GM20431 (cell line): ENCODE results near the gene AGBL4.

Experiments
- in situ Hi-C: fragments of 300-500 bp; cut with MseI, MboI; formaldehyde crosslinking; loops from one replicate; pipeline ENCODE4 v1.15.0; 2020; ENCODE audit warnings: low sequenced_read_pairs; ENCODE audit not compliant: unreplicated experiment

Gene AGBL4

GRCh38 chr1:48923116-48923515 lies 1100.6 kb downstream of the AGBL4 start:
- in situ Hi-C loops, result no loop called here

DNA sequence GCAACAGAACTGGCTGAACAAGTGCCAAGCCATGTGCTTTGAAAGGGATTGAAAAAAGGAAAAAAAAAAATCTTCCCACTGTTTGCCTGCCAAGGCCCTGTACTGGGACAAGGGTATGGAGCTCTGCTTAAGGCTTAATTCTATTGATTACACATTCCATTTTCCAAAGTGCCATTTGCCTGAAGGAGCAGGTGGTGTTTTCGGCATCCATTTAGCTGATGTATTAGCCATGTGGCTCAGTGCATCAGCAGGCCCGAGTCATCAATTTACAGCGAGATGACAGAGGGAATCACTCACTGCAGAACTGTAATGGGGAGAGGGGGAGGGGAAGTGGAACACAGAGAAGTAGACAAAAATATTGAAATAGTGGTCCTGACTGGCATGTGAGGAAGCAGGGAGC lies 1102.9 kb downstream of the AGBL4 start:
- in situ Hi-C loops, result no loop called here

GRCh38 chr1:48917901-48918603 lies 1105.7 kb downstream of the AGBL4 start:
- in situ Hi-C loops, result no loop called here

DNA sequence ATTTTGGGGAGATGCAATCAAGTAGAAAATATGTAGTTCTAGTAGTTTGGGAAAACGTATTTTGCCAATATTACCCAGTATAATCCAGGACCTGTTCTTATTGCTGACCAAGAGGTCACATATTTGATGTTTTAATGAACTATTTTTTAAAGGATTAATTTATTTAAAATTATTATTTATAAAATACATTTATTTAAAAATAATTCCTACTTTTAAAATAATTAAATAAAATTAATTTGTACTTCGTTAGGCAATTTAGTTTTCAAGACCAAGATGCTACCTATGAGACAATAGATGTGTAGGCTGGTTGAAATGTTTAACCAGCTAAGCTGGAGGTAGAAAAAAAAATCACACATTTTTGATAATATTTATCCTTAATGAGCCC lies 1106.7 kb downstream of the AGBL4 start:
- in situ Hi-C loops, result no loop called here

- in situ Hi-C loops, result no loop called here
These were observed 1107.4 kb downstream of the AGBL4 start for GRCh38 chr1:48916130-48917069.

- in situ Hi-C loops, result no loop called here
These were observed 1115.1 kb downstream of the AGBL4 start for GRCh38 chr1:48908606-48909005.

DNA sequence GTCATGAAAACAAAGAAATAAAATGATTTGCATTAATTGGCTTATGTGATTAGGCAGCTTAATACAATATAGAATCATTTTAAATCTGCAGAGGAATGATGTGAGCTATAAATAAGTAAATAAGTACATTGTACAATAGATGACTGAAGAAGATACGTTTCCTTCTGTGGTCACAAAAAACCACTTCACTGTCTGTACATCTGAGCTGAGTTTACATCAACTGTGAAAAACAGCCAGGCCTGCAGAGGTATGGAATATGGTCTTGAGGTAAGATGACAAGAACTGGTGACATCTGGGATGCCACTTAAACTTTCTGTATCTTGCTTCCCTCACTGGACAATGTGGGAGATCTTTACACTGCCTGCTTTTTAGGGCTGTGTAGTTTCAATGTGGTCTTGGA lies 1117.0 kb downstream of the AGBL4 start:
- in situ Hi-C loops, result no loop called here

DNA sequence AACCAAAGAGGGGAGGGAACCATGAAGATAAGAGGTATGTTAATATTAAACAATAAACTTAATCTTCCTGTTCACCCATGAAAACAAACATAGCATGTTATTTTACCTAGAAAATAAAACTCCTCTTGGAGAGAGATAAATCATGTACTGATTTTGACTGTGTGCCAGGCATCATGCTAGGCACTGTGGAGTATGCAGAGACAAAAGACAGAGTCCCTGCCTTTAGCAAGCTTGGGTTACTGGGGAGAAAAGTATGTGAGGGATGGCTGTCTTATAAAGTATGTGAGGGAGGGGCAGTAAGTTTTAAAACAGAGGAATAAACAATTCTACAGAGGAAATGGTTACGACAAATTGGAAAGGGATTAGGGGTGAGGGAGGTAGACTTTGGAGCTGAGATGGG lies 1117.6 kb downstream of the AGBL4 start:
- in situ Hi-C loops, result no loop called here

- in situ Hi-C loops, result no loop called here
These were observed 1120.5 kb downstream of the AGBL4 start for GRCh38 chr1:48903291-48903690.

DNA sequence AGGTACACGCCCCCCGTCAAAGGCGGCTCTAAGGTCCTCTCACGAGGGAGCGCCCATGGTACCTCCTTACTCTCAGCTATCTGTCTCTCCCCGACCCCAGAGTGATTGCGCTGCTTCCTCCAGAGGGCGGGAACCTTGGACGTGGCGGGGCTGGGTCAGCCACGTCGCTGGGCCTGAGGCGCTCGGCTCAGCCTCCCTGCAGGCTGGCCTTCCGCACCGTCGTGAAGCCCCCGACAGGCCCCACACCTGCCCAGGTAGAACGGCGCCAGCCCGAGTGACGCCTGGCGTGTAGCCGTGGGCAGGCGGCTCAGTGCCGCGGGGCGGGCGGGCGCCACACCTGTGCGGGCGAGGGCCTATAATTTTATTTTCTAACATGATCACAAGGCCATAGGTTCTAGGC lies 1124.9 kb downstream of the AGBL4 start:
- in situ Hi-C loops, result no loop called here

GRCh38 chr1:48889615-48890014 lies 1134.1 kb downstream of the AGBL4 start:
- in situ Hi-C loops, result no loop called here

- in situ Hi-C loops, result no loop called here
These were observed 1134.7 kb downstream of the AGBL4 start for GRCh38 chr1:48889082-48889481.

DNA sequence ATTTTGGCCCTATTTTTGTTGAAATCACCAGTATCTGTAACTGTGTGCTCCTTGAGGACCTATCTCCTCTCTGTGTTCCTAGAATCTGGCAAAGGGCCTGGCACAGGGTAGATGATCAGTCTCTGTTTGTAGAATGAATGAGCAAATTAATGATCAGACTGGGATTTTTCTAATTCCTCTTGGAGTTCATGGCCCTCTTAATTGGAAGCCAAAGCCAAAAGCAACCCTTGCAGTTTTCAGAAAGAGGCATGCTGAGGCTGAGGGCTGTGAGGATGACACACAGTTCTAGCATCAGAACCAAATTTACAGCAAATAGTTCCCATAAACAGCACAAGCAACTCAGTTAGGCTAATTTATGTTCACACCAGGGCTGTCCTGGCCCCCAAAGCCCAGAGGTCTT lies 1136.0 kb downstream of the AGBL4 start:
- in situ Hi-C loops, result no loop called here

DNA sequence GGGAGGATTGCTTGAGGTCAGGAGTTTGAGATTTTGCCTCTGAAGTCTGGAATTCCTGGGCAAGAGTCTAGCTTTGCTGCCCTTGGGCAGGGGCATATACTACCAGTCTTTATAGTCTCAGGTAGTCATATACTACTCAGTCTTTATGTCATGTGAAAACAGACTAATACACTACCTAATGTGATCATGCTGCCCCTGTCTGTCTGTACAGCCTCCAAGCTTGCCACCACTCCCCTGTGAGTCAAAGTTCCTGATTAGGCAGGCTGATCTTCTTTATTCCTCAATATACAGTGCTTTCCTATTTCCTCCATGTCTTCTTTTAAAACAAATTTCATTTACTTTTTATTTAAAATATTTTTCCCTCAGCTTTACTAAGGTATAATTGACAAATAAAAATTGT lies 1141.7 kb downstream of the AGBL4 start:
- in situ Hi-C loops, result no loop called here

DNA sequence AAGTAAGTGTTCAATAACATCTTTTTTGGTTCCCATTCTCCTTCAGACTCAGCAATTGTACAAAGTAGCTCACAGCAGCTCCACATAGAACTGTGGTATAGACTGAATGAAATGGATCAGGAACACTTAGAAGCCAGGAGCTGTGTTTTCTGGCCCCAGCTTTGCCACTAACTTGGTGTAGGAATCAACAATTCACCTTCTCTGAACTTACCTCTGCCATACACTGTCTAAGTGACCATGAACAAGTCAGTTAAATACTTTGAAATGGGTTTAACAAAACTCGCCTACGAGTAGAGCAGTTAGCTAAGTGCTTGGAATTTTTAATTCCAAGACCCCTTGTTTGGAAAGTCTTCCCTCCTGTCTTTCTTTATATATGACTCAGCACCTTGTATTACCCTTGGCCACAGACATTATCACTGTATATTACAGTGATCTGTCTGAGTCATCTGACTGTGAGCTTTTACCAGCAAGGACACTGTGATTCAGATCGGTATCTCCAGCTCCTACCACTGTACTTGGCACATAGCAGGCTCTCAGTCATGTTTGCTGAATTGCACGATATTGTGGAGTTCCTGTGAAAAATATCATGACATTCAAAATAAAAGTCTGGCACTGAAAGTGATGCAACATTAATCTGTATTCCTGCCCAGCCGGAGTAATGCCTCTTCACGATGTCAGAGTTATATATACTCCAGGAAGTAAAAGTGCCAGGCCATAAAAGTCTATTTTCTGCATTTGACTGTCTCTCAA lies 1145.4 kb downstream of the AGBL4 start:
- in situ Hi-C loops, result no loop called here

- in situ Hi-C loops, result no loop called here
These were observed 1147.4 kb downstream of the AGBL4 start for GRCh38 chr1:48876330-48876785.

- in situ Hi-C loops, result no loop called here
These were observed 1148.0 kb downstream of the AGBL4 start for GRCh38 chr1:48875552-48876329.

DNA sequence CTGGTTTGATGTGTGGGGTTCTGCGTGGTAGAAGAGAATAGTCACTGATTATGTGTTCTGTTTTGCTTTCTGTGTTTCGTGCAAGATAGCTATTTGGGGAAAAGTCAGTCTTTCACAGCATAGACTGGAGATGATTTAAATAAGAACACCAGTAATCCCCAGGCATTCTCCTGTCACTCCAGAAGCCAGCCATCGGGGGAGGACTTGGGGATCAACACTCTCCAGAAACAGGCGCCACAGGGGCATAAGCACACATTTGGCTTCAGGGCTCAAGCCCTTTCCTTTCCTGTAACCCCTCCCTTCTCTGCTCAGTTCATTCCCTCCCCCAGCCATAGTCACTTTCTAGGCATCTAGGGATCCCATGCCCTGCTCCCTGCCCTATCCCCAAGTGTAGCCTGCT lies 1149.8 kb downstream of the AGBL4 start:
- in situ Hi-C loops, result no loop called here

GRCh38 chr1:48870596-48870995 lies 1153.2 kb downstream of the AGBL4 start:
- in situ Hi-C loops, result no loop called here
